IMR-90 (cell line): ENCODE measurements around the gene RANBP10. TPM values are rescaled to one million over a fixed set of nuclear protein-coding genes. Genes with fewer than 3 reads are reported as not detected.

Experiments used
- ATAC-seq: fragments of 200-7000 bp; cut with Tn5 transposase; 2 replicates; pipeline ENCODE4 v1.9.1; 2020; ENCODE audit warnings: low read depth, mild to moderate bottlenecking, moderate library complexity
- BruUV-seq: library from RNA; stranded (reverse); fragments of 400-500 nt; replicated peaks from 2 replicates; lab custom pipeline; 2021; lab: Mats Ljungman, UMichigan
- CTCF ChIA-PET: fragments of 300-600 bp; formaldehyde crosslinking; extraction: SDS; loops from one replicate; lab custom pipeline; 2021; ENCODE audit warnings: antibody characterized with exemption; lab: Yijun Ruan, JAX
- POLR2A ChIA-PET: fragments of 300-600 bp; sonication (Branson Sonifier 250); formaldehyde crosslinking; loops from one replicate; lab custom pipeline; 2022; ENCODE audit warnings: antibody characterized with exemption; ENCODE audit not compliant: unreplicated experiment; lab: Charles Lee
- DNase-seq: peaks from one replicate; pipeline ENCODE4 v3.0.0; 2013
- H2AFZ ChIP-seq: replicated peaks from 2 replicates; pipeline ENCODE3; 2013; ENCODE audit warnings: low read length, mild to moderate bottlenecking; ENCODE audit not compliant: poor library complexity
- H2AK5ac ChIP-seq: 2 replicates; pipeline ENCODE4 v1.6.1; 2013; ENCODE audit warnings: low read depth, low read length, inconsistent platforms
- H2AK9ac ChIP-seq: replicated peaks from 2 replicates; pipeline ENCODE3; 2013; ENCODE audit warnings: mild to moderate bottlenecking, low read depth, low read length, moderate library complexity; ENCODE audit not compliant: poor library complexity
- H2BK120ac ChIP-seq: 2 replicates; pipeline ENCODE4 v1.6.1; 2013; ENCODE audit warnings: low read depth, low read length, inconsistent platforms
- H2BK15ac ChIP-seq: 3 replicates; pipeline ENCODE4 v1.6.1; 2013; ENCODE audit warnings: low read depth, low read length, inconsistent platforms
- H2BK20ac ChIP-seq: 2 replicates; pipeline ENCODE4 v1.6.1; 2013; ENCODE audit warnings: low read depth, mild to moderate bottlenecking, inconsistent platforms, low read length, moderate library complexity
- H2BK5ac ChIP-seq: 2 replicates; pipeline ENCODE4 v1.6.1; 2013; ENCODE audit warnings: mild to moderate bottlenecking, low read depth, low read length, inconsistent platforms; ENCODE audit not compliant: poor library complexity, severe bottlenecking
- H3K14ac ChIP-seq: replicated peaks from 2 replicates; pipeline ENCODE4 v1.6.1; 2013; ENCODE audit warnings: low read depth, low read length, inconsistent platforms
- H3K18ac ChIP-seq: 2 replicates; pipeline ENCODE4 v1.6.1; 2013; ENCODE audit warnings: low read depth, low read length, control low read depth
- H3K23ac ChIP-seq: 2 replicates; pipeline ENCODE4 v1.6.1; 2013; ENCODE audit warnings: low read depth, low read length, inconsistent platforms
- H3K27ac ChIP-seq: 2 replicates; pipeline ENCODE4 v1.5.1; 2013; ENCODE audit warnings: mild to moderate bottlenecking, control low read depth, low read length; ENCODE audit not compliant: insufficient read depth
- H3K27me3 ChIP-seq: 2 replicates; pipeline ENCODE4 v1.6.1; 2013; ENCODE audit warnings: low read length; ENCODE audit not compliant: control insufficient read depth, insufficient read depth
- H3K36me3 ChIP-seq: 2 replicates; pipeline ENCODE4 v1.6.1; 2013; ENCODE audit warnings: low read length, mixed read lengths; ENCODE audit not compliant: control insufficient read depth, insufficient read depth
- H3K4ac ChIP-seq: 2 replicates; pipeline ENCODE4 v1.6.1; 2013; ENCODE audit warnings: low read depth, low read length, inconsistent platforms
- H3K4me1 ChIP-seq: 2 replicates; pipeline ENCODE4 v1.6.1; 2013; ENCODE audit warnings: low read length, mixed read lengths; ENCODE audit not compliant: control insufficient read depth, insufficient read depth
- H3K4me2 ChIP-seq: 2 replicates; pipeline ENCODE4 v1.6.1; 2013; ENCODE audit warnings: low read depth, mild to moderate bottlenecking, control low read depth, low read length, moderate library complexity
- H3K4me3 ChIP-seq: 2 replicates; pipeline ENCODE4 v1.5.1; 2013; ENCODE audit warnings: low read depth, mild to moderate bottlenecking, control low read depth, low read length, moderate library complexity; ENCODE audit not compliant: insufficient read depth
- H3K56ac ChIP-seq: 2 replicates; pipeline ENCODE4 v1.6.1; 2013; ENCODE audit warnings: low read length, inconsistent platforms; ENCODE audit not compliant: insufficient read depth; ENCODE audit errors: extremely low read depth
- H3K79me1 ChIP-seq, 2 experiments: 2 replicates each; pipeline ENCODE4 v1.6.1; 2013; ENCODE audit warnings: low read length in 2 of 2, inconsistent platforms in 1 of 2, low read depth in 1 of 2
- H3K9ac ChIP-seq: 2 replicates; pipeline ENCODE4 v1.6.1; 2013; ENCODE audit warnings: low read depth, low read length, control low read depth
- H3K9me1 ChIP-seq: 2 replicates; pipeline ENCODE4 v1.6.1; 2013; ENCODE audit warnings: low read length, inconsistent platforms; ENCODE audit not compliant: insufficient read depth
- H3K9me3 ChIP-seq: 2 replicates; pipeline ENCODE4 v1.6.1; 2013; ENCODE audit warnings: low read length; ENCODE audit not compliant: control insufficient read depth, insufficient read depth
- H4K20me1 ChIP-seq: 2 replicates; pipeline ENCODE4 v1.6.1; 2013; ENCODE audit warnings: low read length, inconsistent platforms; ENCODE audit not compliant: insufficient read depth
- H4K5ac ChIP-seq: 2 replicates; pipeline ENCODE4 v1.6.1; 2013; ENCODE audit warnings: mild to moderate bottlenecking, low read depth, low read length, control low read depth
- H4K8ac ChIP-seq, 2 experiments: 2 replicates each; pipeline ENCODE4 v1.6.1; 2013; ENCODE audit warnings: low read depth in 2 of 2, low read length in 2 of 2, control low read depth in 1 of 2, inconsistent platforms in 1 of 2
- H4K91ac ChIP-seq: 2 replicates; pipeline ENCODE4 v1.6.1; 2013; ENCODE audit warnings: low read depth, low read length, inconsistent platforms; ENCODE audit not compliant: insufficient read depth
- CEBPB ChIP-seq: IDR thresholded peaks from 2 replicates; pipeline ENCODE4 v1.6.1; 2012; ENCODE audit warnings: low read depth, low read length, improper control_type of control experiment
- CTCF ChIP-seq: conservative IDR thresholded peaks from 2 replicates; pipeline ENCODE4 v1.5.1; 2012; ENCODE audit warnings: mild to moderate bottlenecking, low read depth, low read length, improper control_type of control experiment
- FOS ChIP-seq: fragments of 150-350 bp; IDR thresholded peaks from 2 replicates; pipeline ENCODE4 v1.6.1; 2016; ENCODE audit warnings: low read depth, low read length
- MAFK ChIP-seq: IDR thresholded peaks from 2 replicates; pipeline ENCODE4 v1.6.1; 2012; ENCODE audit warnings: low read depth, low read length, improper control_type of control experiment
- MXI1 ChIP-seq: IDR thresholded peaks from 2 replicates; pipeline ENCODE4 v1.6.1; 2012; ENCODE audit warnings: low read depth, mild to moderate bottlenecking, low read length, moderate library complexity, borderline replicate concordance
- NFE2L2 ChIP-seq: fragments of 150-350 bp; IDR thresholded peaks from 2 replicates; pipeline ENCODE4 v1.6.1; 2016; ENCODE audit warnings: low read depth, mild to moderate bottlenecking, low read length
- RAD21 ChIP-seq: IDR thresholded peaks from 2 replicates; pipeline ENCODE4 v1.6.1; 2012; ENCODE audit warnings: low read length, improper control_type of control experiment
- RCOR1 ChIP-seq: IDR thresholded peaks from 2 replicates; pipeline ENCODE4 v1.6.1; 2012; ENCODE audit warnings: mild to moderate bottlenecking, low read length, improper control_type of control experiment; ENCODE audit not compliant: insufficient replicate concordance
- RFX5 ChIP-seq: IDR thresholded peaks from 2 replicates; pipeline ENCODE4 v1.8.0; 2012; ENCODE audit warnings: low read depth, mild to moderate bottlenecking, low read length, moderate library complexity
- SMC3 ChIP-seq: fragments of 150-350 bp; IDR thresholded peaks from 2 replicates; pipeline ENCODE4 v1.6.1; 2016; ENCODE audit warnings: low read depth, mild to moderate bottlenecking, antibody characterized with exemption, low read length, moderate library complexity
- USF2 ChIP-seq: fragments of 150-350 bp; IDR thresholded peaks from 2 replicates; pipeline ENCODE4 v1.6.1; 2017; ENCODE audit warnings: mild to moderate bottlenecking, antibody characterized with exemption, low read length, low read depth
- WGBS, 2 experiments: methylation state at CpG; one replicate each; pipeline versions ENCODE4 v1.1.5 to v1.1.7; 2013; ENCODE audit warnings: missing lambda C conversion rate in 2 of 2; ENCODE audit not compliant: insufficient read length in 1 of 2; ENCODE audit errors: extremely low coverage in 2 of 2; 5-methylcytosine and 5-hydroxymethylcytosine counted together
- dilution Hi-C: fragments of 300-500 bp; cut with HindIII; formaldehyde crosslinking; loops from one replicate; pipeline ENCODE4 v1.14.3; 2018; ENCODE audit warnings: low sequenced_read_pairs; ENCODE audit not compliant: unreplicated experiment
- in situ Hi-C: fragments of 300-500 bp; cut with MboI; formaldehyde crosslinking; loops from 3 replicates; pipeline ENCODE4 v1.14.3; 2019; ENCODE audit warnings: low sequenced_read_pairs, inconsistent platforms, mixed read lengths
- intact Hi-C: fragments of 100-400 bp; cut with micrococcal nuclease; formaldehyde crosslinking; loops from 2 replicates; pipeline ENCODE4 v1.10.0; 2022
- polyA plus RNA-seq, 3 experiments: library from polyadenylated mRNA; depleted of rRNA; stranded (reverse); fragments of >200 nt; gene quantifications; 2 replicates each; pipeline ENCODE4 v1.2.3, GENCODE V29; 2012; ENCODE audit warnings: low replicate concordance in 1 of 3
- total RNA-seq: library from RNA; depleted of rRNA; stranded (reverse); fragments of >200 nt; gene quantifications from 2 replicates; pipeline ENCODE4 v1.2.3, GENCODE V29; 2012
- TF ChIP-seq, protein P1 (sequence below): fragments of 150-350 bp; IDR thresholded peaks from 2 replicates; pipeline ENCODE4 v1.6.1; 2016; ENCODE audit warnings: low read depth, mild to moderate bottlenecking, low read length, moderate library complexity, borderline replicate concordance

RANBP10 gene
- total and polyA plus RNA-seq, 2 of the 4 experiments (the other 2 are of a cell fraction), result 2.7 to 12.1 TPM

- POLR2A ChIA-PET, result no interaction called here
- ATAC-seq (no peak), DNase-seq (no peak)
- Histone ChIP-seq H3K9me1 (peaks cover 14% of the 10 kb centered on the region), H3K4me2 (no peak overlapping the region), H3K23ac (no peak overlapping the region), H3K4me1 (no peaks in the 10 kb centered on the region), H2BK15ac (no peak overlapping the region), H2BK120ac (no peak overlapping the region), H3K56ac (no peak overlapping the region), H2AK9ac (no peak overlapping the region), H3K4ac (no peak overlapping the region), H3K4me3 (no peak overlapping the region), H3K14ac (no peak overlapping the region), H3K36me3 (peaks cover 6% of the 10 kb centered on the region; the same call in 1 of the 2 replicates), H4K8ac (no peak overlapping the region), H3K18ac (no peak overlapping the region), H2BK5ac (no peak overlapping the region), H3K9ac (no peak overlapping the region), H4K20me1 (peaks cover 18% of the 10 kb centered on the region), H3K27ac (no peak overlapping the region), H3K79me1 (peaks cover 8 to 40% of the 10 kb centered on the region in 2 experiments; a peak in 3 of 4 replicates), H2BK20ac (no peak overlapping the region), H2AFZ (no peak overlapping the region), H2AK5ac (no peak overlapping the region), H4K5ac (no peak overlapping the region), H4K91ac (no peak overlapping the region), H3K27me3 (no peaks in the 10 kb centered on the region), H3K9me3 (no peaks in the 10 kb centered on the region)
- TF ChIP-seq NFE2L2 (no peak), SMC3 (no peak), USF2 (no peak), MXI1 (no peak), RCOR1 (no peak), FOS (no peak), RAD21 (no peak), RFX5 (no peak), CTCF (no peak), MAFK (no peak), CEBPB (no peak)
- TF ChIP-seq, protein P1, sequence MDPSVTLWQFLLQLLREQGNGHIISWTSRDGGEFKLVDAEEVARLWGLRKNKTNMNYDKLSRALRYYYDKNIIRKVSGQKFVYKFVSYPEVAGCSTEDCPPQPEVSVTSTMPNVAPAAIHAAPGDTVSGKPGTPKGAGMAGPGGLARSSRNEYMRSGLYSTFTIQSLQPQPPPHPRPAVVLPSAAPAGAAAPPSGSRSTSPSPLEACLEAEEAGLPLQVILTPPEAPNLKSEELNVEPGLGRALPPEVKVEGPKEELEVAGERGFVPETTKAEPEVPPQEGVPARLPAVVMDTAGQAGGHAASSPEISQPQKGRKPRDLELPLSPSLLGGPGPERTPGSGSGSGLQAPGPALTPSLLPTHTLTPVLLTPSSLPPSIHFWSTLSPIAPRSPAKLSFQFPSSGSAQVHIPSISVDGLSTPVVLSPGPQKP, result no peak
- dilution Hi-C loops (no loop called here), intact Hi-C loops (no loop called here), in situ Hi-C loops (no loop called here)
- CTCF ChIA-PET, result no interaction called here
- 73% methylated on average over 2 of the region's 4 CpGs; no CpG with 5 or more reads in 1 of the 2 experiments for WGBS, 2 experiments
- no TSS peak for BruUV-seq
These were observed 45.5 kb downstream of the RANBP10 start for GRCh38 chr16:67760956-67761230.
